HEK293 (cell line): ENCODE data around the gene LRRK1.
A peak's percentile ranks its signal among the peaks of the same experiment; 100 is the strongest.

ENCODE experiments used
- HOXD13 ChIP-seq: sonication (generic); formaldehyde crosslinking; IDR thresholded peaks from 2 replicates; pipeline ENCODE4 v1.8.0; 2022; ENCODE audit warnings: missing genetic modification reagents, borderline replicate concordance
- ZBTB17 ChIP-seq: fragments of 450-650 bp; formaldehyde crosslinking; IDR thresholded peaks from 2 replicates; pipeline ENCODE4 v1.5.1; 2016; ENCODE audit warnings: missing biosample characterization, missing genetic modification characterization
- ZNF24 ChIP-seq: fragments of 450-650 bp; formaldehyde crosslinking; IDR thresholded peaks from 2 replicates; pipeline ENCODE4 v1.5.1; 2016; ENCODE audit warnings: missing biosample characterization, missing genetic modification characterization
- ZNF48 ChIP-seq: fragments of 450-650 bp; formaldehyde crosslinking; IDR thresholded peaks from 2 replicates; pipeline ENCODE4 v1.5.1; 2016; ENCODE audit warnings: missing biosample characterization, missing genetic modification characterization
- ZNF558 ChIP-seq: fragments of 450-650 bp; formaldehyde crosslinking; IDR thresholded peaks from 2 replicates; pipeline ENCODE4 v1.5.1; 2016; ENCODE audit warnings: missing biosample characterization, missing genetic modification characterization
- ZNF670 ChIP-seq: fragments of 450-650 bp; formaldehyde crosslinking; IDR thresholded peaks from 2 replicates; pipeline ENCODE4 v1.5.1; 2016; ENCODE audit warnings: missing biosample characterization, missing genetic modification characterization, low read depth
- TF ChIP-seq, protein P1 (sequence below): fragments of 450-650 bp; formaldehyde crosslinking; IDR thresholded peaks from 2 replicates; pipeline ENCODE4 v1.5.1; 2016; ENCODE audit warnings: missing biosample characterization, missing genetic modification characterization
- TF ChIP-seq, protein P2 (sequence below): fragments of 450-650 bp; formaldehyde crosslinking; IDR thresholded peaks from 2 replicates; pipeline ENCODE4 v1.5.1; 2016; ENCODE audit warnings: missing biosample characterization, missing genetic modification characterization
- TF ChIP-seq, protein P3 (sequence below): fragments of 450-650 bp; formaldehyde crosslinking; IDR thresholded peaks from 2 replicates; pipeline ENCODE4 v1.5.1; 2016; ENCODE audit warnings: missing biosample characterization, missing genetic modification characterization
- TF ChIP-seq, protein P4 (sequence below): IDR thresholded peaks from 2 replicates; pipeline ENCODE4 v1.6.1; 2011; ENCODE audit warnings: mild to moderate bottlenecking, low read depth, low read length, borderline replicate concordance
- TF ChIP-seq, protein P5 (sequence below): fragments of 450-650 bp; formaldehyde crosslinking; IDR thresholded peaks from 2 replicates; pipeline ENCODE4 v1.5.0; 2017; ENCODE audit warnings: missing biosample characterization, missing genetic modification characterization, borderline replicate concordance

DNA sequence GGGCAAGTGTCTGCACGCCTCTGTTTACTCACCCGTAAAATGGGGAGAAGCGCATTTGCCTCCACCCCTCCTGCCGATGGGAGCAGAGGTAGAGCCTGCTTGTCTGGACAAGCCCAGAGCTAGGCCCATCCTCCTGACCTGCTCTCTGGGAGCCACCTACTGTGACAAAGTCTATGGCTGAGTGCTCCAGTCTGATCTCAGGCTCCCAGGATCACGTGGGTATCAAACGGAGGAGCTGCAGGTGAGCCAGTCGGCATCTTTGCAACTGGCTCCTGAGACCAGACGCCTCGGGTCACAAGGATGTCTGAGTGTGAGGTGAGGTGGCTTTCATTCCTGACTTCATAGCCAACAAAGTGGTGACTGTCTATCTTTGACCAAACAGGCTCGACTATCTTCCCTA lies 41.6 kb upstream of the LRRK1 start:
- TF ChIP-seq, protein P1, sequence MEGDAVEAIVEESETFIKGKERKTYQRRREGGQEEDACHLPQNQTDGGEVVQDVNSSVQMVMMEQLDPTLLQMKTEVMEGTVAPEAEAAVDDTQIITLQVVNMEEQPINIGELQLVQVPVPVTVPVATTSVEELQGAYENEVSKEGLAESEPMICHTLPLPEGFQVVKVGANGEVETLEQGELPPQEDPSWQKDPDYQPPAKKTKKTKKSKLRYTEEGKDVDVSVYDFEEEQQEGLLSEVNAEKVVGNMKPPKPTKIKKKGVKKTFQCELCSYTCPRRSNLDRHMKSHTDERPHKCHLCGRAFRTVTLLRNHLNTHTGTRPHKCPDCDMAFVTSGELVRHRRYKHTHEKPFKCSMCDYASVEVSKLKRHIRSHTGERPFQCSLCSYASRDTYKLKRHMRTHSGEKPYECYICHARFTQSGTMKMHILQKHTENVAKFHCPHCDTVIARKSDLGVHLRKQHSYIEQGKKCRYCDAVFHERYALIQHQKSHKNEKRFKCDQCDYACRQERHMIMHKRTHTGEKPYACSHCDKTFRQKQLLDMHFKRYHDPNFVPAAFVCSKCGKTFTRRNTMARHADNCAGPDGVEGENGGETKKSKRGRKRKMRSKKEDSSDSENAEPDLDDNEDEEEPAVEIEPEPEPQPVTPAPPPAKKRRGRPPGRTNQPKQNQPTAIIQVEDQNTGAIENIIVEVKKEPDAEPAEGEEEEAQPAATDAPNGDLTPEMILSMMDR (tag by site-specific recombination), result no peak
- TF ChIP-seq HOXD13 (no peak), ZNF24 (tag by site-specific recombination) (no peak), ZBTB17 (tag by site-specific recombination) (peak; percentile 61; the same call in 1 of the 2 replicates), ZNF48 (tag by site-specific recombination) (no peak), ZNF558 (tag by site-specific recombination) (no peak), ZNF670 (tag by site-specific recombination) (no peak)
- TF ChIP-seq, protein P2, sequence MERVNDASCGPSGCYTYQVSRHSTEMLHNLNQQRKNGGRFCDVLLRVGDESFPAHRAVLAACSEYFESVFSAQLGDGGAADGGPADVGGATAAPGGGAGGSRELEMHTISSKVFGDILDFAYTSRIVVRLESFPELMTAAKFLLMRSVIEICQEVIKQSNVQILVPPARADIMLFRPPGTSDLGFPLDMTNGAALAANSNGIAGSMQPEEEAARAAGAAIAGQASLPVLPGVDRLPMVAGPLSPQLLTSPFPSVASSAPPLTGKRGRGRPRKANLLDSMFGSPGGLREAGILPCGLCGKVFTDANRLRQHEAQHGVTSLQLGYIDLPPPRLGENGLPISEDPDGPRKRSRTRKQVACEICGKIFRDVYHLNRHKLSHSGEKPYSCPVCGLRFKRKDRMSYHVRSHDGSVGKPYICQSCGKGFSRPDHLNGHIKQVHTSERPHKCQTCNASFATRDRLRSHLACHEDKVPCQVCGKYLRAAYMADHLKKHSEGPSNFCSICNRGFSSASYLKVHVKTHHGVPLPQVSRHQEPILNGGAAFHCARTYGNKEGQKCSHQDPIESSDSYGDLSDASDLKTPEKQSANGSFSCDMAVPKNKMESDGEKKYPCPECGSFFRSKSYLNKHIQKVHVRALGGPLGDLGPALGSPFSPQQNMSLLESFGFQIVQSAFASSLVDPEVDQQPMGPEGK, result no peak
- TF ChIP-seq, protein P3, sequence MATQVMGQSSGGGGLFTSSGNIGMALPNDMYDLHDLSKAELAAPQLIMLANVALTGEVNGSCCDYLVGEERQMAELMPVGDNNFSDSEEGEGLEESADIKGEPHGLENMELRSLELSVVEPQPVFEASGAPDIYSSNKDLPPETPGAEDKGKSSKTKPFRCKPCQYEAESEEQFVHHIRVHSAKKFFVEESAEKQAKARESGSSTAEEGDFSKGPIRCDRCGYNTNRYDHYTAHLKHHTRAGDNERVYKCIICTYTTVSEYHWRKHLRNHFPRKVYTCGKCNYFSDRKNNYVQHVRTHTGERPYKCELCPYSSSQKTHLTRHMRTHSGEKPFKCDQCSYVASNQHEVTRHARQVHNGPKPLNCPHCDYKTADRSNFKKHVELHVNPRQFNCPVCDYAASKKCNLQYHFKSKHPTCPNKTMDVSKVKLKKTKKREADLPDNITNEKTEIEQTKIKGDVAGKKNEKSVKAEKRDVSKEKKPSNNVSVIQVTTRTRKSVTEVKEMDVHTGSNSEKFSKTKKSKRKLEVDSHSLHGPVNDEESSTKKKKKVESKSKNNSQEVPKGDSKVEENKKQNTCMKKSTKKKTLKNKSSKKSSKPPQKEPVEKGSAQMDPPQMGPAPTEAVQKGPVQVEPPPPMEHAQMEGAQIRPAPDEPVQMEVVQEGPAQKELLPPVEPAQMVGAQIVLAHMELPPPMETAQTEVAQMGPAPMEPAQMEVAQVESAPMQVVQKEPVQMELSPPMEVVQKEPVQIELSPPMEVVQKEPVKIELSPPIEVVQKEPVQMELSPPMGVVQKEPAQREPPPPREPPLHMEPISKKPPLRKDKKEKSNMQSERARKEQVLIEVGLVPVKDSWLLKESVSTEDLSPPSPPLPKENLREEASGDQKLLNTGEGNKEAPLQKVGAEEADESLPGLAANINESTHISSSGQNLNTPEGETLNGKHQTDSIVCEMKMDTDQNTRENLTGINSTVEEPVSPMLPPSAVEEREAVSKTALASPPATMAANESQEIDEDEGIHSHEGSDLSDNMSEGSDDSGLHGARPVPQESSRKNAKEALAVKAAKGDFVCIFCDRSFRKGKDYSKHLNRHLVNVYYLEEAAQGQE (tag by site-specific recombination), result no peak
- TF ChIP-seq, protein P4, sequence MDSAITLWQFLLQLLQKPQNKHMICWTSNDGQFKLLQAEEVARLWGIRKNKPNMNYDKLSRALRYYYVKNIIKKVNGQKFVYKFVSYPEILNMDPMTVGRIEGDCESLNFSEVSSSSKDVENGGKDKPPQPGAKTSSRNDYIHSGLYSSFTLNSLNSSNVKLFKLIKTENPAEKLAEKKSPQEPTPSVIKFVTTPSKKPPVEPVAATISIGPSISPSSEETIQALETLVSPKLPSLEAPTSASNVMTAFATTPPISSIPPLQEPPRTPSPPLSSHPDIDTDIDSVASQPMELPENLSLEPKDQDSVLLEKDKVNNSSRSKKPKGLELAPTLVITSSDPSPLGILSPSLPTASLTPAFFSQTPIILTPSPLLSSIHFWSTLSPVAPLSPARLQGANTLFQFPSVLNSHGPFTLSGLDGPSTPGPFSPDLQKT, result no peak
- TF ChIP-seq, protein P5, sequence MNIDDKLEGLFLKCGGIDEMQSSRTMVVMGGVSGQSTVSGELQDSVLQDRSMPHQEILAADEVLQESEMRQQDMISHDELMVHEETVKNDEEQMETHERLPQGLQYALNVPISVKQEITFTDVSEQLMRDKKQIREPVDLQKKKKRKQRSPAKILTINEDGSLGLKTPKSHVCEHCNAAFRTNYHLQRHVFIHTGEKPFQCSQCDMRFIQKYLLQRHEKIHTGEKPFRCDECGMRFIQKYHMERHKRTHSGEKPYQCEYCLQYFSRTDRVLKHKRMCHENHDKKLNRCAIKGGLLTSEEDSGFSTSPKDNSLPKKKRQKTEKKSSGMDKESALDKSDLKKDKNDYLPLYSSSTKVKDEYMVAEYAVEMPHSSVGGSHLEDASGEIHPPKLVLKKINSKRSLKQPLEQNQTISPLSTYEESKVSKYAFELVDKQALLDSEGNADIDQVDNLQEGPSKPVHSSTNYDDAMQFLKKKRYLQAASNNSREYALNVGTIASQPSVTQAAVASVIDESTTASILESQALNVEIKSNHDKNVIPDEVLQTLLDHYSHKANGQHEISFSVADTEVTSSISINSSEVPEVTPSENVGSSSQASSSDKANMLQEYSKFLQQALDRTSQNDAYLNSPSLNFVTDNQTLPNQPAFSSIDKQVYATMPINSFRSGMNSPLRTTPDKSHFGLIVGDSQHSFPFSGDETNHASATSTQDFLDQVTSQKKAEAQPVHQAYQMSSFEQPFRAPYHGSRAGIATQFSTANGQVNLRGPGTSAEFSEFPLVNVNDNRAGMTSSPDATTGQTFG (tag by site-specific recombination), result no peak
